Measurements from ENCODE around the gene KAZN.

GRCh38 chr1:14759843-14760242 is 161.4 kb downstream of the KAZN start:
- TF ChIP-seq HDGF (IDR thresholded peaks at IDR 0.05; ENCODE audit: borderline replicate concordance) (no peak), FOXK2 (IDR thresholded peaks at IDR 0.05) (no peak), ARNT (IDR thresholded peaks at IDR 0.05) (no peak), SP1 (IDR thresholded peaks at IDR 0.05) (no peak), BHLHE40 (IDR thresholded peaks at IDR 0.05; ENCODE audit: borderline replicate concordance) (no peak), ZNF384 (IDR thresholded peaks at IDR 0.05) (no peak), SUZ12 (IDR thresholded peaks at IDR 0.05) (no peak), FOXA1 (IDR thresholded peaks at IDR 0.05) (no peak), FOXM1 (IDR thresholded peaks at IDR 0.05; ENCODE audit: borderline replicate concordance) (no peak)

All from HEK293T (cell line).